Measurements from ENCODE around the gene TGFBR3L.

- TF ChIP-seq CTCF (IDR thresholded peaks at IDR 0.05) (no peak), SIN3A (IDR thresholded peaks at IDR 0.05; ENCODE audit: borderline replicate concordance, insufficient read depth, low read depth, low read length) (no peak)
Measured at GRCh38 chr19:7921302-7921966, 6.8 kb downstream of the TGFBR3L start.

Data from Panc1 (cell line).